ENCODE measurements around the gene NIBAN1.
A peak's percentile ranks its signal among the peaks of the same experiment; 100 is the strongest.

- TF ChIP-seq RBM17 (IDR thresholded peaks at IDR 0.05; ENCODE audit: borderline replicate concordance, low read depth, low read length) (no peak), ZKSCAN1 (IDR thresholded peaks at IDR 0.05; ENCODE audit: low read depth, low read length) (peak; percentile 69; the same call in 1 of the 2 replicates)
Measured at GRCh38 chr1:184958554-184959353, 15.6 kb downstream of the NIBAN1 start.

All from K562 (cell line).